ENCODE measurements around the gene PLPP1.

Gene PLPP1

DNA sequence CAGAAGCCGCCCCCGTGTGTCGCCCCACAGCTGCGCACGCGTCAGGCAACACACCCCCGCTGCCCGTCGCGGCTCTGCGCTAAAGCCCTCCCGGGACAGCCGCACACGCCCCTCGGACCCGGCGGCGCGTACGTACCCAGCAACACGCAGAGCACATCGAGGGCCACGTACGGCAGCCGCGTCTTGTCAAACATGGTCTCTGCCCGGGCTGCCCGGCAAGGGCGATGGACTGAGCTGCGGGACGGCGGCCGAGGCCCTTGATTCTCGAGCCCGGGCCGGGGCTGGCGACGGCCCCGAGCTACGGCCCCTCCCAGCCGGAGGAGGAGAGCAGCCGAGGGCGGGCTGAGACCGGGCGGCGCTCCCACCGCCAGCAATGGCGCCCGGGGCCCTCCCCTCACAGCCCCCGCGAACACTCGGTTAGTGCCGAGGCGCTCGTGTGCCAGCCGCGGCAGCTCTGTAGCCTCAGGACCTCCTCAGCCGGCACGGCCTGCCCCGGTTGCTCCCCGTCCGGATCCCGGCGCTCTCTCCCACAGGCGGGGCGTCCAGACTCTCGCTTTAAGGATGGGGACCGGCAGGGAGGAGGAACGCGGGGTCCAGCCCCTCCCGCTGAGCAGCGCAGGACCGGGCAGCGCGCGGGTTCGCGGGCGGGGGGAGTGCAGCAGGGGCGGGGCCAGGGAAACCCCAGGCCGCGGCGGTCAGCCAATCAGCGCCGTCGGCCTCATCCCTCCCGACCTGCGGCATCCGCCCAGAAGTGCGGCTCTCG, at the start of gene PLPP1:
PLPP1 (minus strand) TSS at position 529 of the 763 bp plus-strand sequence; CDS start at position 194, 335 bp downstream.
- TF ChIP-seq, protein P1, sequence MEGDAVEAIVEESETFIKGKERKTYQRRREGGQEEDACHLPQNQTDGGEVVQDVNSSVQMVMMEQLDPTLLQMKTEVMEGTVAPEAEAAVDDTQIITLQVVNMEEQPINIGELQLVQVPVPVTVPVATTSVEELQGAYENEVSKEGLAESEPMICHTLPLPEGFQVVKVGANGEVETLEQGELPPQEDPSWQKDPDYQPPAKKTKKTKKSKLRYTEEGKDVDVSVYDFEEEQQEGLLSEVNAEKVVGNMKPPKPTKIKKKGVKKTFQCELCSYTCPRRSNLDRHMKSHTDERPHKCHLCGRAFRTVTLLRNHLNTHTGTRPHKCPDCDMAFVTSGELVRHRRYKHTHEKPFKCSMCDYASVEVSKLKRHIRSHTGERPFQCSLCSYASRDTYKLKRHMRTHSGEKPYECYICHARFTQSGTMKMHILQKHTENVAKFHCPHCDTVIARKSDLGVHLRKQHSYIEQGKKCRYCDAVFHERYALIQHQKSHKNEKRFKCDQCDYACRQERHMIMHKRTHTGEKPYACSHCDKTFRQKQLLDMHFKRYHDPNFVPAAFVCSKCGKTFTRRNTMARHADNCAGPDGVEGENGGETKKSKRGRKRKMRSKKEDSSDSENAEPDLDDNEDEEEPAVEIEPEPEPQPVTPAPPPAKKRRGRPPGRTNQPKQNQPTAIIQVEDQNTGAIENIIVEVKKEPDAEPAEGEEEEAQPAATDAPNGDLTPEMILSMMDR (conservative IDR thresholded peaks at IDR 0.05), result no peak
- peak; percentile 63 for TF ChIP-seq ZFX (IDR thresholded peaks at IDR 0.05)
- H3K27ac ChIP-seq, result peak within 1 kb of the TSS; percentile 98

DNA sequence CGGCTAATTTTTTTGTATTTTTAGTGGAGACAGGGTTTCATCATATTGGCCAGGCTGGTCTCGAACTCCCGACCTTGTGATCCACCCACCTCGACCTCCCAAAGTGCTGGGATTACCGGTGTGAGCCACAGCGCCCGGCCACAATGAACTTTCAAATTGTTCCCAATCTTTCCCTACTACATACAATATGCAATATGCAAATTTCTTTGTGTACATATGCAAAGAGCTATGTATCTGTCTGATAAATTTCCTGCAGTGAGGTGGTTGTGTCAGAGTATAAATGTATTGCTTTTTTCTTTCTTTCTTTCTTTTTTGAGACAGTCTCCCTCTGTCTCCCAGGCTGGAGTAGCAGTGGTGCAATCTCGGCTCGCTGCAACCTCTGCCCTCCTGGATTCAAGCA, 48.8 kb upstream of the PLPP1 start:
- TF ChIP-seq, protein P1 (conservative IDR thresholded peaks at IDR 0.05), result no peak
- TF ChIP-seq ZFX (IDR thresholded peaks at IDR 0.05), result no peak
- H3K27ac ChIP-seq, result no peak overlapping the region

DNA sequence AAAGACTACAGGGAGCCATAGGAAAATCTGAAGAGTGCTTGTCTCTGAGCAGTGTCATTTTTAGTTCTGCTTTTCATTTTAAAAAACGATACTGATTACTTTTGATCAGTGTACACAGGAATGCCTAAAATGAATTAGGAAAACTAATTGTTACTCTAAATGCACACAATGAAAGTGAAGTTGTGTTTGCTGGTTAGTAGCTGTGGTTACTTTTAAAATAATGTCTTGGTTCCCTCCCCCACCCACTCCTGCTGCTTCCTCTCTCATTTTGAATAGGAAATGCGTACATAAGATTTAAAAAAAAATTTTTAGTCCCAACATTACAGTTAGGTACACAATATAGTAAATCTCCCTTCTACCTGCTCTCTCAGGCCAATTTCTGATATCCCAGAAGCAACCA, 47.5 kb upstream of the PLPP1 start:
- H3K27ac ChIP-seq, result no peak overlapping the region
- TF ChIP-seq ZFX (IDR thresholded peaks at IDR 0.05), result no peak
- TF ChIP-seq, protein P1 (conservative IDR thresholded peaks at IDR 0.05), result no peak

DNA sequence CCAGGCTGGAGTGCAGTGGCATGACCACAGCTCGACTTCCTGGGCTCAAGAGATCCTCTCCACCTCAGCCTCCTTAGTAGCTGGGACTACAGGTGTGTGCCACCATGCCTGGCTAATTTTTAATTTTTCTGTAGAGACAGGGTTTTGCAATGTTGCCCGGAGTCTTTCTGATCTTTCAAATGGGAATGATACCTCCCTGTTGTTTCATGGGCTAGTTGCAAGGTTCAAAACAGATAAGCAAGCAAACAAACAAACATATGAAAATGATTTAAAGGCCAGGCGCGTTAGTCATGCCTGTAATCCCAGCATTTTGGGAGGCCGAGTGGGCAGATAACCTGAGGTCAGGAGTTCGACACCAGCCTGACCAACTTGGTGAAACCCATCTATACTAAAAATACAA, 45.3 kb upstream of the PLPP1 start:
- TF ChIP-seq, protein P1 (conservative IDR thresholded peaks at IDR 0.05), result no peak
- TF ChIP-seq ZFX (IDR thresholded peaks at IDR 0.05), result no peak
- peak overlapping the region; percentile 25 for H3K27ac ChIP-seq

DNA sequence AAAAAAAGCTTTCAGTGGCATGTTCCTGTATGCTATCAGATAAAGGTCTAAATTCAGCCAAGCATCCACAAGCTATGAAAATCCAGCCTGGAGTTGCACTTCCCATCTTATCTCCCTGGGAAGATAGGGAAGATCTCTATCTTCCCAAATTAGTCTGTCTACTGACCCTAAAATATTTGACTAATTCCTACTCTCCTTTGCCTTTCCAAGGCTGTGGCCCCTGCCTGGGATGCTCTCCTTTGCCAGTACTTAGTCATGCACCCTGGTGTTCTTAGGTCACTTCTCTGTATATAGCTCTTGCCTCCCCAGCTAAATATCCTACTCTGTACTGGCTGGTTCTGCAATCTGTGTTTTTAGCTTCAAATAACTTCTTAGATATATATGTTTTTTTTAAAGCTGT, 44.0 kb upstream of the PLPP1 start:
- H3K27ac ChIP-seq, result peak overlapping the region; percentile 67
- TF ChIP-seq, protein P1 (conservative IDR thresholded peaks at IDR 0.05), result no peak
- TF ChIP-seq ZFX (IDR thresholded peaks at IDR 0.05), result no peak

DNA sequence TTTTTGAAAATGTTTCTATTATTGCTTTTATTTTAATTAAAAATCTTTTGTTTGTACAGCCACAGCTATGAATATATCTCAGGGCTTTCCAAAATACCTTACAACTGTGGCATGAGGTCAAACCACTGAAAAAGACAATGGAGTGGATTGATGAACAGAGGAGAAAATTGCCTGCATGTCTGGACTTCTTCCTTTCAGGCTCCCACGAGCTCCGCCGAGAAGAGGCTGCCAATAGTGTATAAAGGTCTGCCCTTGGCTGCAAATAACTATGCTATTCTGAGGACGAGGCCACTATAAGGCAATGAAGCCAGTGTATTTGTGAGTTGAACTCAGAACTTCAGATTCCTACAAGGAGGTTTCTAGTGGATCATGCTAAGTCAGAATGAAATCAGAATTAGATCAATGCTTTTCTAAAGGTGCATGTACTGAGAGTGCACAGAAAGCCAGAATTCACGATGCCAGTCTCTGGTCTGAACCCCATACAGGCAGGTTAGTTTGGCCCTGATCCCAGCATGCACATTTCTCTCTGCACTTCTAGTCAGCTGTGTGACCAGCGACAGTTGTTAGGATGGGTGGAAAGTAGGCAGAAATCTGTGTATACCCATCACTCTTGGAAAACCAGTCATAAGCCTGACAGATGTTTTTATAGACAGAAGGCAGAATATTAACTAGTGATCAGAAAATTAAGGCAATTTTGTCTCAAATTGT, 42.7 kb upstream of the PLPP1 start:
- TF ChIP-seq ZFX (IDR thresholded peaks at IDR 0.05), result no peak
- TF ChIP-seq, protein P1 (conservative IDR thresholded peaks at IDR 0.05), result no peak
- H3K27ac ChIP-seq, result peak overlapping the region; percentile 67; the same call in 1 of the 2 replicates

DNA sequence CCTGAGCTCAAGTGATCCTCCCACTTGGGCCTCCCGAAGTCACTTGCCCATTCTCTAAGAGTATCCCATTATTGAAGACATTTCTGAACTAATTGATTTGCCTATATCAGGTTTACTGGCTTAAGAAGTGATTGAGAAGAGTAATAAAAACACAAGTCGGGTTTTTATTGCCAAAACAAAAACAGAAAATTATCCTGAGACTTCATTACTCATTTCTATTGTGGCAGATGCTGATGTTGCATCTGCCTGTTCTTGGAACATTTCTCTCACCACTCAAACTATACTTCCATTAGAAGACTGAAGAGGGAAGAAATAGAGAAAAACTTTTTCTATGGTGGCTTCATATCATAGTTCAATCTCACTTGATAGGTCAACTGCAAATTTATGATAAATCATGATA, 41.9 kb upstream of the PLPP1 start:
- TF ChIP-seq, protein P1 (conservative IDR thresholded peaks at IDR 0.05), result no peak
- no peak for TF ChIP-seq ZFX (IDR thresholded peaks at IDR 0.05)
- H3K27ac ChIP-seq, result peak overlapping the region; percentile 100; the same call in 1 of the 2 replicates

All from C4-2B (cell line).